GM18519 (cell line): ENCODE data around the gene CREB3L4.
A peak's percentile ranks its signal among the peaks of the same experiment; 100 is the strongest.
"Not testable (repeated sequence)": the region's sequence is repeated elsewhere in the genome, so short reads cannot be mapped to it uniquely, and the experiment has no call there.

Experiments used
- ATAC-seq: cut with Tn5 transposase; IDR thresholded peaks from one replicate; pipeline ENCODE4 v1.9.1; 2021; ENCODE audit warnings: mild to moderate bottlenecking, moderate library complexity; ENCODE audit not compliant: unreplicated experiment, low FRiP score

CREB3L4 gene

DNA sequence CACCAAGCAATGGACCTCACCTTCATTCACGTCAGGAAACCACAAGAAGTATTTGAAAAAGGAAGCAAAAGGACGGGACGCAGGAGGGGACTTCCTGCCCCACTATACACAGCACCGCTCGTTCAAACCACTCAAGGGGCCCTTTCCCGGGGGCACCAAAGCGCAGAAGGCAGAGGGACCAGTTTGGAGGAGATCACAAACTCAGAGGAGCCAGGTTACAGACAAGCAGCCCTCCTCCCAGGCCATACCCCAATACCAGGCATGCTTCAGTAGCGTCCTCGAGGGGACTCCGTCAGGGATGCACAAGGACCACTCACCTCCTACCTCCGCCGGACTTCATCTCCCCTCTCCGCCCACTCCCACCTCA is 10.0 kb upstream of the CREB3L4 start:
- no peak for ATAC-seq

DNA sequence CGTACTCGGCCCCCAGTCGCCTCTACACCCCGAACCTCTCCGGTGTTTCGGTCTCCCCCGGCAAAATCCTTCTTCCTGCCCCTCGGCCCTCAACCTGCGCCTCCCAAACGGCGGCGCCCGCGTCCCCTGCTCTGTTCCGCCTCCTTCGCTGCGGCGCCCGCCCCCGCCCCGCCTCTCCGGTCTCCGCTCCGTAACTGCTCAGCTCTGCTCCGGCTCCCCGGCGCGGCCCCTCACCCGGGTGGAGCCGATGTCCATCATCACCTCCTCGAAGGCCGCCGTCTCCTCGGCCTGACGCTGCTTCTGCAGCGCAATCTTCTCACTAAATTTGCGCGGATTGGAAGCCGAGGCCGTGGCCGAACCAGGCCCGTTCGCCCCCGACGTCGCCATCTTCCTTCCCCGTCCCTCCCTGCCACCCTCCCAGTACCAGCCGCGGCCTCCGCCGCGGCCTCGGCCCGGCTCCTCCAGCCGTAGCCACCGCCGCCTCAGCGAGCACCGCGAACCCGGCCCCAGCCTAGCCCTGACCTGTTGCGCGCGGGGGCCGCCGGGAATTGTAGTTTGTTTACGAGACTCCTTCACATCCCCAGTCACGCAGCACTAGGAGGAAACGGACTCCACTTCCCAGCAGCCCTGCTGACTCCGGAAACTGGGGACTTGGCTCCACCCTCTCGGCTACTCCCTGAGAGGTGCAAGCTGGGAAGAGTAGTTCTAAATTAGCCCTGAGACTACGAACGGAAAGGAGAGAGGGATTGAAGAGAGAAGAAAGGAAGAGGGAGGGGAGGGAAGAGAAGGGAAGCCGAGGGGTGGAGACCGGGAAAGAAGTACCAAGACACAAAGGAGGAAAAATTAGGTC is 9.4 kb upstream of the CREB3L4 start, which contains the start of gene CRTC2:
Gene CRTC2 (minus strand): TSS at position 502 of the 850 bp plus-strand sequence. CDS start 115 bp downstream, at position 387.
- peak; percentile 76 for ATAC-seq

DNA sequence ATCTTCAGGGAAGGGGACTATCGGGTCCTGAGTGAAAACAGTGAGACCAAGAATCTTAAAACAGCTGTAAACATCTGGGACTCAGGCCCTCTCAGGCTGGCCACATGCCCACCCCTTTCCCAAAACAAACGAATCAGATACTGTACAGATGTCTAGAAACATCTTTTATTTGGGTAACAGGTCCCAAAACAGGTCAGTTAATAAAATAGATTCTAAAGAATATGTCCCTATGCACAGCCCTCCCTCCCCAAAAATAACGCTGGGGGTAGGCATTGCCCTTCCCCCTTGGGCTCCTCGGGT is 8.8 kb upstream of the CREB3L4 start:
- peak; percentile 1 for ATAC-seq

DNA sequence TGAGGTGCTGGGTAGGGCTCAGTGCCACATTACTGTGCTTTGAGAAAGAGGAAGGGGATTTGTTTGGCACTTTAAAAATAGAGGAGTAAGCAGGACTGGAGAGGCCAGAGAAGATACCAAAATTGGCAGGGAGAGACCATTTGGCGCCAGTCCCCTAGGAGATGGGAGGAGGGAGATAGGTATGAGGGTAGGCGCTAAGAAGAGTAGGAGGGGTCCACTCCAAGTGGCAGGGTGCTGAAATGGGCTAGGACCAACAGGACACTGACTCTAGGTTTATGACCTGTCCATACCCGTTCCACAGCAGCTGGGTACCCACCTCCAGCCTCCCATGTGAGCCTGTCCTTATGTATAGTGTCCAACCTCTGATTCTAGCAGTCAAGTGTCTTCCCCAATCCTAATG is 8.2 kb upstream of the CREB3L4 start:
- no peak for ATAC-seq

DNA sequence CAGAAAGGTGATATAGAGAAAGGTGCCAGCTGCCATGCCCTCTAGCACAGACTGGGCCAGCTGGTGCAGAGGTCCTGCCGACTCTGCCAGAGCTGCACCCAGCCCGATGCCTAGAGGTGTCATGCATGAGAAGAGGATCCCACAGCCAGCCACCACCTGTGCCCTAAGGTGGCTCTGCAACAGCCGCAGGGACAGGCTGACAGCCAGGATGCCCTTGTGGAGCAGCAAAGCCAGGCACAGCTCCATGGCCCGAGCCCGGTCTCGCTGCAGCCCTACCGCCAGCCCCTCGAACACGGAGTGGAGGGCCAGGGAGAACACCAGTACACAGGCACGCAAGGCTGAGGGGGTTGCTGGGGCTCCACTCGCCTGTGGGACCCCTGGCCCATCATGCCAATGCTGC is 7.5 kb upstream of the CREB3L4 start:
- no peak for ATAC-seq

DNA sequence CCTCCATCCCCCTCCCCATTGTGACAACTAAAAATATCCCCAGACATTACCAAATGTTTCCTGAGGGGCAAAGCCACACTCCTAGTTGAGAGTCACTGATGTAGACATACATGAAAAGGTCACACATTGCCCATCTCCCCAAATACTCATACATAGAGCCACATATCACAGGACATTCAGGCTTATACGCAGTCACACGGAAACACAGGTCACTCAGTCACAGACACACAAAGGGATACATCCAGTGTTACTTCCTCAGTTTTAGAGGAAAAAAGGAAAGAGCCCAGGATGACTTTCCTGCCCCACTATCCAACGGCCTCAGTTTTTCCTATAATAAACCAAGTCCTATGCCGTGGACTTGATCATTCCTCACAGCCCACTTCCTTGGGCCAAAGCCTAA is 6.3 kb upstream of the CREB3L4 start:
- ATAC-seq, result no peak

DNA sequence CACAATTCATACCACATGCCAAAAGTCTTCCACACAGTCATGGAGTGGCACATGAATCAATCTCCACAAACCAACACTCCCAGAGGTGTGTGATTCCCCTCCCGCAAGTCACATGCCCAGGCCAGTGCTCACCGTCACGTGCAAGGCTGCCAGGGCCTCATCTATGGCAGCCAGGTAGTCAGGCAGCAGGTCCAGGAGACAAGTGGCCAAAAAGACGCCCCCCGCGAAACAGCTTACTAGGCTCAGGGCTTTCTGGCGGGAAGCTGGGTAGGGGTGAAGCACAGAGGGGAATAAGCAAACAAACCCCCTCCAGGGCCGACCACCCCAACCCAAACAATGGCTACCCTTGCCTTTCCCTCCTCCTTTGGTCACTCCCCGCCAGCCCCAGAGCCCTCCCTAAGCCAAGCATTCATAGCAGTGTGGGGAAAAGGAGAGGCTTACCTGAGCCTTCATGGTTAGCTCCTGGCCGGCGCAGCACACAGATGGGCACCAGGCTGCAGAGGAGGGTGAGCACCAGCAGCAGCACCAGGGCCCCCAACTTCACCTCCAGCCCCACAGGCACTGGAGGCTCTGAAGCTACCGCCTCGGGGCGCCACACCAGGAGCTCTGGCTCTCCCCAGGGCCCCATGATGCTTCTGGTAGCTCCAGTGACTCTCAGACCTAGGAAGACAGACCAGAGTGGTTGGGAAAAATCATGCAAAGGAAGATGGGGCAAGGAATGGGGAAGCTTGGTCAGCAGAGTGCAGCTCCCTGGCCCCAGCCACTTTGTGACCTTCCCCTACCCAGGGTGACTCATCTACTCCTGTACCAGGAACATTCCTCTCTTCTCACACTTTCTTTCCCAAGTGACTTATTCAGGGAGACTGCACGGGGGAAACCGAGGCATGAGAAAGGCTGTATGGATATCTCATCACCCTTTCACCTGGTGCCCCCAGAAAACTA is 5.3 kb upstream of the CREB3L4 start:
- ATAC-seq, result no peak

DNA sequence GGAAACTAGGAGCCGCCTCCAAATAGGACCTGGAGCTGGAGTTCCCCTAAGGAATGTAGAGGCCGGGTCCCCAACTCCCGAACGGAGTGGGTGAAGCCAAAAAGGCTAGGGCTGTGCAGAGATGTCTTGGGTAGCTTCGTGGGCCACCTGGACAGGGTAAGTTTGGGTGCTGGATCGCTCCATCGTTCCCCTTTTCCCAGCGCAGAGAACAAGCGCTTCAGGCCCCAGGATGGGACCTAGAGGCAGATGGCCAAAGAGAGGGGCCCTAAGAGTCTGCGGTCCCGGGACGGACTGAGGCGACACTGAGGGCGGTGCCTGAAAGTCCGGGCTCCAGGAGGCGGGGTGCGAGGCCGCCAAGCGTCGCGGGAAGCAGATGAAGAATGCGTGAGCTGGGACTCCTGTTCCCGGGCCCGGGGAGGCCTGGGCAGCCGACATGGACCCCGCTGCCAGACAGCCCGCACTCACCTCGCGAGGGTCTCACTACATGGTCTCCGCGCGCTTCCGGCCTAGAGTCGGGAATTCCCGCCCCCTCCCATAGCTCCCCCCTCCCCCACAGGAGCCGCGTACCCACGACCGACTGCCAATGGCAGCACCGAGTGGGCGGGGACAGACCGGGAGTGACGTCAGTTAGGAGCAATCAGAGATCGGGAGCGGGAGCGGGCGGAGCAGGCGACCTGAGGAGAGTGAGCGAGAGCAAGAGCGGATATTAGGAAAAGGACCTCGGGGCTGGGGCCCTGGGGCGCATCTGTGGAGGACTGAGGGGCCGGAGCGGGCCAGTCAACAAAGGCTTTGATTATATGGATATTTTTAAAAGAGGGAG is 4.5 kb upstream of the CREB3L4 start, which contains the start of gene SLC39A1:
Gene SLC39A1 (minus strand): TSS at position 508 of the 820 bp plus-strand sequence. CDS start 822 bp downstream, outside the sequence.
- peak; percentile 25 for ATAC-seq

DNA sequence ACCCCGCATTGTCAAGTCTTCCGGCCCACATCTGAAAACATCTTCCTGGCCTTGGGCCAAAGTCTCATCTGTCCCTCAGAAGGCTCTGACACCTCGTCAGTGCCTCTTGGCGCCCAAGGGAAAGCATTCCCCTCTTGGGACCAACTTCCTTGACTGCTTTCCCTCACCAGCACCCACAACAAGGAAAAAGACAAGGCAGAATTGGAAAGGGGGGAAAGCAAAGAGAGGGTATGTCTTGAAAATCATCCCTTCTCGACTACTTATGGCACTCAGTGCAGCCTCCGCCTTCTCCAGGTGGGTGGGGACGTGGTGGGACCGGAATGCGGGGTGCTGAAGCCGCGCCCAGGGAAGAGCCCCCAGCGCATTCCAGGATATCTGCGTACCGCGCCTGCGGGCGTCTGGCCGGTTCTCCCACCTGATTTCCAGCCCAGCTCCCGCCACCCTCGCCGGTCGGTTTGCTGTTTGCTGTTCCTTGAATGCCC is 3.8 kb upstream of the CREB3L4 start:
- no peak for ATAC-seq

DNA sequence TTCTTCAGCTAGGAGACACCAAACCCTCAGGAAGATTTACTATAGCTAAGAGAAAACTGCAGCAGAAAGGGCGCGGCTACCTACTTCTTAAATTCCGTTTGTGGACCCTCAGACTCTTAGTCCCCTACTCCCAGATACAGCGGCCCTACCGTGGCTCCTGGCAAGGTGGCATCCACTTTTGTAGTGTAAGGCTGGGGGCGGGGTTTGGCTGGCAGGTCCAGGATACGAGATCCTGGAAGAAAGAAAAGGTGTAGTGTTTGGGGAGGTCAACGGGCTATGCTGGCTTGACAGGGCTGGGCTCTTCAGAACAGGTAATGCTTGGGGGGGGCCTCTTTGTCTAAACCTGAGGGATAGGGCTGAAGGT is 280 bp downstream of the CREB3L4 start:
- ATAC-seq, result no peak

DNA sequence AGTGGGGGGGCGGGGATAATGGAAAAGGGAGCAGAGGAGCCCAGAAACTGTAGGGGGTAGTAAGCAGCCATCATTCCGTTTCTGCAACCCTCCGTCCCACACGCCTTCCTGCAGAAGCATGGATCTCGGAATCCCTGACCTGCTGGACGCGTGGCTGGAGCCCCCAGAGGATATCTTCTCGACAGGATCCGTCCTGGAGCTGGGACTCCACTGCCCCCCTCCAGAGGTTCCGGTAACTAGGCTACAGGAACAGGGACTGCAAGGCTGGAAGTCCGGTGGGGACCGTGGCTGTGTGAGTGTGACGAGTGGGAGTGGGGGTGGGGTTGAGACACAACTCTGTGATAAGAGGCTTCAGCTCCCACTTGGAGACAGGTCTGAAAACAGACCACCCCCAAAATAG is 706 bp downstream of the CREB3L4 start:
- no peak for ATAC-seq

DNA sequence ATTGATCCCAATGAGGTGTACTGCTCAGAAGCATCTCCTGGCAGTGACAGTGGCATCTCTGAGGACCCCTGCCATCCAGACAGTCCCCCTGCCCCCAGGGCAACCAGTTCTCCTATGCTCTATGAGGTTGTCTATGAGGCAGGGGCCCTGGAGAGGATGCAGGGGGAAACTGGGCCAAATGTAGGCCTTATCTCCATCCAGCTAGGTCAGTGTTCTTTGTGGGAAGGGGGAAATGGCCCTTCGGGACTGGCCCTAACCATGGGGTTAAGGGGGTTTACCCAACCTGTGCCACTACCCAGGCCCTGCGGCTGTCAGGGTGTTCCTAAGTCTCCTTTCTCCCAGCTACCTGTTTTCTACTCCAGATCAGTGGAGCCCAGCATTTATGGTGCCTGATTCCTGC is 1.3 kb downstream of the CREB3L4 start:
- ATAC-seq, result no peak

DNA sequence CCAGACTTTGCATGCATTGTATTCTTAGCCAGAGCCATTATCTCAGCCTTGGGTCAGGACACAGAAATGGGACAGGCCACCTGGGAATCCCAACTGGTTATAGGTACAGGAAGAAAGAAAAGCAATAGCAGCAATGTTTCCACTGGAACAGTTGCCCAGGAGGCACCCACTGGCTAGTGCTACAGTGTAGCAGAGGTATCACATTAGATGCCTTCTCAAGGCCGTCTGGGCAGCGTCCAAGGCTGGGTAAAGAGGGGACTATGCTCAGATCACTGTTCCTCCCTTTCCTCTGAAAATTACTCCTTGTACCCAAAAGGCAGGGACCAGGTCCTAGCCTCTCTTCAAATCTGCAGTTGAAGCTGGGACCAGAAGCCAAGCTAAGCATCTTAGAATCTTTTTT is 2.6 kb downstream of the CREB3L4 start:
- no peak for ATAC-seq

DNA sequence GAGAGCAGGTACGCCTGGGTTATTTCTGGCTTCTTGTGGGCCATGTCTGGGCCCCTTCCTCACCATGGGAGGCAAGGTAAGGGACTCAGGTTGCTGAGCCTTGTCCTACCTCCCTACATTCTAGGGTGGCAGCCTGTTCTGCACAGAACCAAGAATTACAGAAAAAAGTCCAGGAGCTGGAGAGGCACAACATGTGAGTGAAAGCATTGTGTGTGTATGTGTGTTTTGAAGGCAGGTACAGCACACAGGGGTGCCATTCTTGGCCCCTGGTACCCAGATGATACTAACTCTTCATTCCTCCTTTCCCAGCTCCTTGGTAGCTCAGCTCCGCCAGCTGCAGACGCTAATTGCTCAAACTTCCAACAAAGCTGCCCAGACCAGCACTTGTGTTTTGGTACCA is 5.4 kb downstream of the CREB3L4 start:
- ATAC-seq, result no peak

DNA sequence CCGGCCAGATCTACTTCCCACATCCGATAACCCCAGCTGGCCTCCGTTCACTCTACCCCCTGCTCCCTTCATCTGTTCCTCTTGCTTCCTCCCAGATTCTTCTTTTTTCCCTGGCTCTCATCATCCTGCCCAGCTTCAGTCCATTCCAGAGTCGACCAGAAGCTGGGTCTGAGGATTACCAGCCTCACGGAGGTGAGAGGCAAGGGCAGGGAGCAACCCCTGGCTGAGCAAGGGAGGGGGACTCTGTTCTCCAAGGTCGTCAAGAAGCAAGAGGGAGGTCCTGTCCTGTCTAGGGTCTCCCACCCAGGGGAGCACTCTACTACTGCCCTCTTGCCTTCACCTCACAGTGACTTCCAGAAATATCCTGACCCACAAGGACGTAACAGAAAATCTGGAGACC is 5.8 kb downstream of the CREB3L4 start:
- ATAC-seq, result no peak

DNA sequence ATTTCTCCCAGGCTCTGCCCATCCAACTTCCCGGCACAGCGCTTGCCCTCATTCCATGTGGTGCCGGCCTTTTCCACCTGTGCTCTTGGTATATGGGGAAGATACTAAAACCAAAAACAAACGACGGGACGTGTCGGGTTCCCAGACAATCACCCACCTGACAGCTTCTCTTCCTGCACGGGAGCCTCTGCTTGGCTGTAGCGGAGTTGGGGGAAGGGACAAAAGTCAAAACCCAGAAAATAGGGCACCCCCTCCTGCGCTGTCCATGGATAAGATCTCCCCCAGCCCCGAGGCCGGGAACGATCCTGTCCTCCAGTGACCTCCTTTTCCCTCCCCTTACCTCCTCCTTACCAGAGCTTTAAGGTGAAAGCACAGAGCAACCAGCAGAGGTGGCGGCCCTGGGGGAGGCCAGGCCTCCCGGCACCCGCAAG is 9.1 kb downstream of the CREB3L4 start:
- ATAC-seq, result no peak

DNA sequence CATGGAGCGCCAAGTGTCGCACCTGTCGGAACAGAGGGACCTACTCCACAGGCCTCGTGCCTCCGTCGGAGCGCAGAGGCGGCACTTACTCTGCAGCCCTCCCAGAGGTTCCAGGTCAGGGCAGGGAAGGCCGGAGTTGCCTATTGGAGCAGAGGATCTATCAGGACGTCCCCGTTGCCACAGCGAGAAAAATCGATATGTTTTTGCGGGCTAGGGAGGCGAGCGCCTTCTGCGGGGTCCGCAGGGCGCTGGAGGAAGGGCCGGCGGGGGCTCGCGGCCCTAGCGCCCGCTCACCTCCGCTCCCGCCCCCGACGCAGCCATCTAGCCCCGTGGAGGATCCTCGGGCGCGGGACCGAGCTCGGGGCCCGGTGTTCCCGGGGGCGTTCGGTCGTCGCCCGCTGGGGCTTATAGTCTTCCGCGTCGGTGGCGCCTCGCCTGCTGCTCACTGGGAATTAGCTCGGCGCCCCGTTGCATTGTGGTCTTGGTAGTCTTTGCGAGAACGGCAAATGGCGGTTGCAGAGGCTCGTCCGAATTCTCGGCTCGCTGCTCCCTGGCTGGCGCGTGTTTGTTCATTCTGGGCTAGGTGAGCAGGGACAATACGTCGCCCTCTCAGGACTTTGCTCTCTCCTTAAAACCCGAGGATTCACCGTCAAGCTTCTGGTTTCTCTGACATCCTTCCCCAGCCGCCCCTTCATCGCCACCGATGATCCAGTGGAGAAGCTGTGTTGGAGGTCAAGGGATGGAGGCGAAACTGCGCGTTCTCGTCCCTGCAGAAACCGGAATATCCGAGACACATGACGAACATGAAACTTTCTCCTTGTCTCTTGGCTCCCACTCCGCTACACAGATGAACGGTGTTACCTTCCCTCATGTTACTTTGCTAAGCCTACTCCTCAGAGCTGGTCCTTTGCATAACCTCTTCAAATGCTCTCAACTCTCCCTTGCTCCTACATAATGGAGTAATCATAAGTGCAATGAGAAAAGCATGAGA is 9.8 kb downstream of the CREB3L4 start, which contains the start of gene JTB:
Gene JTB (minus strand): TSS at position 425 of the 991 bp plus-strand sequence. CDS start 422 bp downstream, at position 3.
- ATAC-seq, result no peak

DNA sequence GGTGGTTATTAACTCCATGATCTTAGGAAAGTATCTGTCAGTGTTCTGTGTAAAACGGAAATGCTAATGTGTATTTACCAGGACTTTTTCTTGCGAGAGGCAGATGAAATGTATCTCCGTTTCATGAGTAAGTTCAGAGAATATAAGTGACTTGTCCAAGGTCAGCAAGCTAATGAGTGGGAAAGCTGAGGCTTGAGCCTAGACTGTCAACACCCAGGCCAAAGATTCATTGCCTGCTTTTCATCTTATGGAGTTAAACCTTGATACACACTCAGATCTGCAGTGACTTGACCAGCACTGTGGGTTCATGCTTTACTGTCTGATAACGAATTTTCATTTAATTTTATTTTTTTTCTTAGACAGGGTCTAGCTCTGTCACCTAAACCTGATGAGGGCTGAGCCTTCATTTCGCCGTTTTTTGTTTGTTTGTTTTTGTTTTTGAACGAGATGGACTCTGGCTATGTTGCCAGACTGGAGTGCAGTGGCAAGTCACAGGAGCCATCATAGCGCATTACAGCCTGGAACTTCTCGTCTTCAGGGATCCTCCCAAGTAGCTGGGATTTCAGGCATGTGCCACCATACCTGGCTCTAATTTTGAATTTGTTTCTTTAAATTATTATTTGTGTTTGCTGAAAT is 10.7 kb downstream of the CREB3L4 start:
- ATAC-seq, result no peak

DNA sequence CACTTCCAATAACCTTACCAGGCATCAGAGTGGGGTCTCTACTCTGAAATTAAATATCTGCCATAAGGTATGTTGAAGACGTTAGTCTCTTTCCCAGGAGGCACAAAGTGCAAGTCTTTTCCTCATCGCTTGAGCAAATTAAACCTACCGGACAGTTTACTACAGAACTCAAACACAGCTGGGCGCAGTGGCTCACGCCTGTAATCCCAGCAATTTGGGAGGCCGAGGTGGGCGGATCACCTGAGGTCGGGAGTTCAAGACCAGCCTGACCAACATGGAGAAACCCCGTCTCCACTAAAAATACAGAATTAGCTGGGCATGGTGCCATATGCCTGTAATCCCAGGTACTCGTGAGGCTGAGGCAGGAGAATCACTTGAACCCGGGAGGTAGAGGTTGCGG is 11.4 kb downstream of the CREB3L4 start:
- not testable (repeated sequence) for ATAC-seq
